Smooth muscle cell of the coronary artery (primary cell): ENCODE data around the gene NUCB1. TPM values are rescaled to one million over a fixed set of nuclear protein-coding genes. Genes with fewer than 3 reads are reported as not detected.

Source experiments
- total RNA-seq: library from RNA; depleted of rRNA; stranded (reverse); fragments of >200 nt; gene quantifications from 2 replicates; pipeline ENCODE4 v1.2.3, GENCODE V29; 2014; ENCODE audit warnings: low replicate concordance

NUCB1 gene
- total RNA-seq, result 113 and 238 TPM in 2 replicates

GRCh38 chr19:48899781-48900476 lies at the start of gene NUCB1:
Gene NUCB1 (plus strand): TSS chr19:48900312. CDS start chr19:48900797, 485 bp downstream.

GRCh38 chr19:48868114-48868886 lies 31.8 kb upstream of the NUCB1 start, which contains the start of gene PLEKHA4:
Gene PLEKHA4 (minus strand): TSS chr19:48868617. CDS start chr19:48867620, 997 bp downstream.

GRCh38 chr19:48872182-48872883 lies 27.8 kb upstream of the NUCB1 start, which contains the start of gene PPP1R15A:
Gene PPP1R15A (plus strand): TSS chr19:48872421. CDS start chr19:48873234, 813 bp downstream.

GRCh38 chr19:48933382-48933932 lies 33.3 kb downstream of the NUCB1 start, which contains the start of gene DHDH:
Gene DHDH (plus strand): TSS chr19:48933699. CDS start chr19:48933722, 23 bp downstream.

GRCh38 chr19:48954595-48955307 lies 54.6 kb downstream of the NUCB1 start, which contains the start of gene BAX:
Gene BAX (plus strand): TSS chr19:48954875. CDS start chr19:48954929, 54 bp downstream.

GRCh38 chr19:48965040-48965805 lies 65.1 kb downstream of the NUCB1 start, which contains the start of gene FTL:
Gene FTL (plus strand): TSS chr19:48965309. CDS start chr19:48965508, 199 bp downstream.

Other genes starting within 250 kb of the NUCB1 start
- gene NTN5, start 227.3 kb upstream of the NUCB1 start, total RNA-seq, result under 0.01 and 0.08 TPM in 2 replicates
- not detected in 2 replicates for gene FUT2, start 204.3 kb upstream of the NUCB1 start, total RNA-seq
- gene MAMSTR, start 180.6 kb upstream of the NUCB1 start, total RNA-seq, result 0.12 and 0.30 TPM in 2 replicates
- gene RASIP1, start 159.7 kb upstream of the NUCB1 start, total RNA-seq, result 0.30 and 0.59 TPM in 2 replicates
- gene IZUMO1, start 153.4 kb upstream of the NUCB1 start, total RNA-seq, result not detected in 2 replicates
- gene FUT1, start 147.7 kb upstream of the NUCB1 start, total RNA-seq, result under 0.01 and 0.68 TPM in 2 replicates
- not detected in 2 replicates for gene FGF21, start 144.8 kb upstream of the NUCB1 start, total RNA-seq
- 24.1 and 34.1 TPM in 2 replicates for gene BCAT2, start 89.3 kb upstream of the NUCB1 start, total RNA-seq
- 5.3 and 8.8 TPM in 2 replicates for gene HSD17B14, start 63.8 kb upstream of the NUCB1 start, total RNA-seq
- 8.3 and 20.7 TPM in 2 replicates for gene PLEKHA4, start 31.7 kb upstream of the NUCB1 start, total RNA-seq
- 37.8 and 59.0 TPM in 2 replicates for gene PPP1R15A, start 27.9 kb upstream of the NUCB1 start, total RNA-seq
- gene TULP2, start 1.6 kb upstream of the NUCB1 start, total RNA-seq, result 0.08 and 0.59 TPM in 2 replicates
- 0.38 and 0.82 TPM in 2 replicates for gene DHDH, start 33.4 kb downstream of the NUCB1 start, total RNA-seq
- gene BAX, start 54.6 kb downstream of the NUCB1 start, total RNA-seq, result 65.3 and 139 TPM in 2 replicates
- 1,491 and 2,478 TPM in 2 replicates for gene FTL, start 65.0 kb downstream of the NUCB1 start, total RNA-seq
- gene GYS1, start 93.0 kb downstream of the NUCB1 start, total RNA-seq, result 27.9 and 31.0 TPM in 2 replicates
- 246 and 247 TPM in 2 replicates for gene RUVBL2, start 93.6 kb downstream of the NUCB1 start, total RNA-seq
- gene LHB, start 116.8 kb downstream of the NUCB1 start, total RNA-seq, result 0.15 TPM in 1 of 2 replicates, not detected in the other
- gene CGB3, start 124.0 kb downstream of the NUCB1 start, total RNA-seq, result not detected in 2 replicates
- gene CGB2, start 131.6 kb downstream of the NUCB1 start, total RNA-seq, result not detected in 2 replicates
- gene CGB1, start 136.6 kb downstream of the NUCB1 start, total RNA-seq, result not detected in 2 replicates
- gene CGB5, start 143.5 kb downstream of the NUCB1 start, total RNA-seq, result not detected in 2 replicates
- not detected in 2 replicates for gene CGB8, start 148.8 kb downstream of the NUCB1 start, total RNA-seq
- gene CGB7, start 157.4 kb downstream of the NUCB1 start, total RNA-seq, result 0.15 and 0.23 TPM in 2 replicates
- 0.23 TPM in 1 of 2 replicates, not detected in the other for gene NTF4, start 164.5 kb downstream of the NUCB1 start, total RNA-seq
- not detected in 2 replicates for gene KCNA7, start 172.4 kb downstream of the NUCB1 start, total RNA-seq
- 119 and 188 TPM in 2 replicates for gene SNRNP70, start 185.1 kb downstream of the NUCB1 start, total RNA-seq
- 6.2 and 16.4 TPM in 2 replicates for gene LIN7B, start 214.1 kb downstream of the NUCB1 start, total RNA-seq
- gene C19orf73, start 218.8 kb downstream of the NUCB1 start, total RNA-seq, result 0.70 and 1.4 TPM in 2 replicates
- 1.3 and 2.1 TPM in 2 replicates for gene PPFIA3, start 219.2 kb downstream of the NUCB1 start, total RNA-seq